Measurements from ENCODE around the gene KRT73.

The KRT73 gene

DNA sequence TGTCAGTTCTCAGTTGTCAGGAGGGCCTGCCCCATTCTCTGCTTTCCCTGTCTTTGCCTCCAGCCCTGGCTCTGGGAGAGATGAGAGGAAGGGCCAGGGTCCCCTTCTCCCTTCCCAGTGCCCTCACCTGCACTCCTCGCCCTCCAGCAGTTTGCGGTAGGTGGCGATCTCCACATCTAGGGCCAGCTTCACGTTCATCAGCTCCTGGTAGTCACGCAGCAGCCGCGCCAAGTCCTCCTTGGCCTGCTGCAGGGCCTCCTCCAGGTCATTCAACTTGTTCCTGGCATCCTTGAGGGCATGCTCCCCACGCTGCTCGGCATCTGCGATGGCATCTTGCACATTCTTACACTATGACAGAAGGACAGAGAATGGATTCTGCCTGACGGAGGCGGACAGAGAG is 28.3 kb upstream of the KRT73 start:
- peaks cover 3 to 19% (median 17%) of the 10 kb centered on the region in 4 experiments for H3K4me1 ChIP-seq (ENCODE audit: control extremely low read depth in 1 of 4, control insufficient read depth in 4 of 4, insufficient read depth in 4 of 4, low read length in 3 of 4)
- WGBS (ENCODE audit: insufficient coverage): 97% methylated on average over 12 of the region's 12 CpGs
- no peak for DNase-seq
- no peak overlapping the region for H3K27ac ChIP-seq (ENCODE audit: insufficient read depth in 1 of 2, low read depth in 1 of 2, low read length in 2 of 2, poor library complexity in 1 of 2, severe bottlenecking in 2 of 2)
- H3K4me3 ChIP-seq (ENCODE audit: control insufficient read depth in 1 of 7, extremely low read depth in 1 of 7, insufficient read depth in 4 of 7, low read depth in 2 of 7, low read length in 6 of 7): no peak overlapping the region
- POLR2A ChIA-PET: no interaction called here
- CTCF ChIA-PET: no interaction called here
- no peaks in the 10 kb centered on the region for H3K36me3 ChIP-seq (ENCODE audit: control insufficient read depth in 4 of 4, insufficient read depth in 4 of 4, low read length in 3 of 4)
- H3K9me3 ChIP-seq (ENCODE audit: control extremely low read depth in 1 of 5, control insufficient read depth in 4 of 5, insufficient read depth in 2 of 5, low read depth in 1 of 5, low read length in 4 of 5): no peaks in the 10 kb centered on the region
- H3K27me3 ChIP-seq (replicated peaks in 2 of 5; ENCODE audit: control insufficient read depth in 4 of 5, insufficient read depth in 5 of 5, low read length in 4 of 5): no peaks in the 10 kb centered on the region

- ChIA-PET POLR2A (no interaction called here), CTCF (no interaction called here)
- H3K4me3 ChIP-seq (ENCODE audit: control insufficient read depth in 1 of 7, extremely low read depth in 1 of 7, insufficient read depth in 4 of 7, low read depth in 2 of 7, low read length in 6 of 7): no peak overlapping the region
- no peak for DNase-seq
- WGBS (ENCODE audit: insufficient coverage): 89% methylated on average over 4 of the region's 4 CpGs
- H3K27ac ChIP-seq (ENCODE audit: insufficient read depth in 1 of 2, low read depth in 1 of 2, low read length in 2 of 2, poor library complexity in 1 of 2, severe bottlenecking in 2 of 2): no peak overlapping the region
- H3K9me3 ChIP-seq (ENCODE audit: control extremely low read depth in 1 of 5, control insufficient read depth in 4 of 5, insufficient read depth in 2 of 5, low read depth in 1 of 5, low read length in 4 of 5): no peaks in the 10 kb centered on the region
- no peaks in the 10 kb centered on the region for H3K27me3 ChIP-seq (replicated peaks in 2 of 5; ENCODE audit: control insufficient read depth in 4 of 5, insufficient read depth in 5 of 5, low read length in 4 of 5)
- peaks cover 3 to 23% (median 17%) of the 10 kb centered on the region in 4 experiments for H3K4me1 ChIP-seq (ENCODE audit: control extremely low read depth in 1 of 4, control insufficient read depth in 4 of 4, insufficient read depth in 4 of 4, low read length in 3 of 4)
- H3K36me3 ChIP-seq (ENCODE audit: control insufficient read depth in 4 of 4, insufficient read depth in 4 of 4, low read length in 3 of 4): no peaks in the 10 kb centered on the region
Observed at GRCh38 chr12:52645982-52646381, 27.6 kb upstream of the KRT73 start.

DNA sequence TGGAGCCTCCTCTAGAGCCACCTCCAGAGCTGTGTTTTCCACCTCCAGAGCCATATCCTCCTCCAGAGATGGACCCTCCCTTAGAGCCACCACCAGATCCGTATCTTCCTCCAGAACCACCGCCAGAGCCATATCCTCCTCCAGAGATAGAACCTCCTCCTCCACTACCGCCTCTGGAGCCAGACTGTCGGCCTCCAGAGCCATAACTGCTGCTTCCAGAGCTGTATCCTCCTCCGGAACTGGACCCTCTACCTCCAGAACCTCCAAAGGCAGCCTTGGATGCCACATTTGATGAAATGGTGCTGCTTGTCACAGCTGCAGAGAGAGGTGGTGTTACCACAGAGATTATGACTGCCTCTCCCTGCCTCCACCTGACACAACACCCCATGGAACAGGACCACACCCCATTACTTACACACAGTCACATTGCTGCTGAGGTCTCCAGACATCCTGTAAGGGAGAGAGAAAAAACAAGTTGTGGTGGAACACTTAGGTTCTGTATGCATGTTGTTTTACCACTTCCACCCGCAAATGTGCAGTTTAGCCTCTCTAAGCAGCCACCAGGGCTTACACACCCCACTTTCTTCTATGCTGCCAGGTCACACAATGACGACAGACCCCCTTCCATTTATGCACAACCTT is 26.9 kb upstream of the KRT73 start:
- POLR2A ChIA-PET: no interaction called here
- WGBS (ENCODE audit: insufficient coverage): 53% methylated on average over 5 of the region's 7 CpGs
- Histone ChIP-seq H3K36me3 (ENCODE audit: control insufficient read depth in 4 of 4, insufficient read depth in 4 of 4, low read length in 3 of 4) (no peaks in the 10 kb centered on the region), H3K27me3 (replicated peaks in 2 of 5; ENCODE audit: control insufficient read depth in 4 of 5, insufficient read depth in 5 of 5, low read length in 4 of 5) (no peaks in the 10 kb centered on the region), H3K4me3 (ENCODE audit: control insufficient read depth in 1 of 7, extremely low read depth in 1 of 7, insufficient read depth in 4 of 7, low read depth in 2 of 7, low read length in 6 of 7) (no peak overlapping the region), H3K4me1 (ENCODE audit: control extremely low read depth in 1 of 4, control insufficient read depth in 4 of 4, insufficient read depth in 4 of 4, low read length in 3 of 4) (peaks cover 3 to 23% (median 15%) of the 10 kb centered on the region in 4 experiments), H3K27ac (ENCODE audit: insufficient read depth in 1 of 2, low read depth in 1 of 2, low read length in 2 of 2, poor library complexity in 1 of 2, severe bottlenecking in 2 of 2) (no peak overlapping the region), H3K9me3 (ENCODE audit: control extremely low read depth in 1 of 5, control insufficient read depth in 4 of 5, insufficient read depth in 2 of 5, low read depth in 1 of 5, low read length in 4 of 5) (no peaks in the 10 kb centered on the region)
- DNase-seq: peak; percentile 15 to 87 (median 76)
- CTCF ChIA-PET: interaction anchor here (1.1 kb wide), 1 partner anchor 221 kb away, joined by 3 read pairs; no protein-coding TSS in a partner anchor

GRCh38 chr12:52644078-52644415 is 25.7 kb upstream of the KRT73 start:
- ChIA-PET POLR2A (no interaction called here), CTCF (no interaction called here)
- no peaks in the 10 kb centered on the region for H3K9me3 ChIP-seq (ENCODE audit: control extremely low read depth in 1 of 5, control insufficient read depth in 4 of 5, insufficient read depth in 2 of 5, low read depth in 1 of 5, low read length in 4 of 5)
- no peak for DNase-seq
- no peaks in the 10 kb centered on the region for H3K27me3 ChIP-seq (replicated peaks in 2 of 5; ENCODE audit: control insufficient read depth in 4 of 5, insufficient read depth in 5 of 5, low read length in 4 of 5)
- no peaks in the 10 kb centered on the region for H3K36me3 ChIP-seq (ENCODE audit: control insufficient read depth in 4 of 4, insufficient read depth in 4 of 4, low read length in 3 of 4)
- peaks cover 3 to 23% (median 15%) of the 10 kb centered on the region in 4 experiments for H3K4me1 ChIP-seq (ENCODE audit: control extremely low read depth in 1 of 4, control insufficient read depth in 4 of 4, insufficient read depth in 4 of 4, low read length in 3 of 4)
- WGBS (ENCODE audit: insufficient coverage): 100% methylated on average over 3 of the region's 6 CpGs
- H3K27ac ChIP-seq (ENCODE audit: insufficient read depth in 1 of 2, low read depth in 1 of 2, low read length in 2 of 2, poor library complexity in 1 of 2, severe bottlenecking in 2 of 2): no peak overlapping the region
- H3K4me3 ChIP-seq (ENCODE audit: control insufficient read depth in 1 of 7, extremely low read depth in 1 of 7, insufficient read depth in 4 of 7, low read depth in 2 of 7, low read length in 6 of 7): no peak overlapping the region

GRCh38 chr12:52643233-52644077 is 25.1 kb upstream of the KRT73 start:
- CTCF ChIA-PET: interaction anchor here (1.0 to 2.0 kb wide), 2 partner anchors 26 to 33 kb away, joined by 5 to 8 read pairs; no protein-coding TSS in a partner anchor
- Histone ChIP-seq H3K4me3 (ENCODE audit: control insufficient read depth in 1 of 7, extremely low read depth in 1 of 7, insufficient read depth in 4 of 7, low read depth in 2 of 7, low read length in 6 of 7) (no peak overlapping the region), H3K9me3 (ENCODE audit: control extremely low read depth in 1 of 5, control insufficient read depth in 4 of 5, insufficient read depth in 2 of 5, low read depth in 1 of 5, low read length in 4 of 5) (no peaks in the 10 kb centered on the region)

GRCh38 chr12:52641468-52641867 is 23.1 kb upstream of the KRT73 start:
- Histone ChIP-seq H3K4me3 (ENCODE audit: control insufficient read depth in 1 of 7, extremely low read depth in 1 of 7, insufficient read depth in 4 of 7, low read depth in 2 of 7, low read length in 6 of 7) (no peak overlapping the region), H3K27me3 (replicated peaks in 2 of 5; ENCODE audit: control insufficient read depth in 4 of 5, insufficient read depth in 5 of 5, low read length in 4 of 5) (no peaks in the 10 kb centered on the region), H3K27ac (ENCODE audit: insufficient read depth in 1 of 2, low read depth in 1 of 2, low read length in 2 of 2, poor library complexity in 1 of 2, severe bottlenecking in 2 of 2) (no peak overlapping the region), H3K9me3 (ENCODE audit: control extremely low read depth in 1 of 5, control insufficient read depth in 4 of 5, insufficient read depth in 2 of 5, low read depth in 1 of 5, low read length in 4 of 5) (no peaks in the 10 kb centered on the region), H3K4me1 (ENCODE audit: control extremely low read depth in 1 of 4, control insufficient read depth in 4 of 4, insufficient read depth in 4 of 4, low read length in 3 of 4) (peaks cover 3 to 23% (median 16%) of the 10 kb centered on the region in 4 experiments), H3K36me3 (ENCODE audit: control insufficient read depth in 4 of 4, insufficient read depth in 4 of 4, low read length in 3 of 4) (no peaks in the 10 kb centered on the region)
- WGBS (ENCODE audit: insufficient coverage): 97% methylated on average over 3 of the region's 4 CpGs
- DNase-seq: no peak
- ChIA-PET POLR2A (no interaction called here), CTCF (interaction anchor here (0.7 to 2.0 kb wide), 4 partner anchors 28 to 241 kb away, joined by 3 to 8 read pairs (median 3); no protein-coding TSS in a partner anchor)

More at GRCh38 chr12:52643233-52644077, 25.1 kb upstream of the KRT73 start:
- Histone ChIP-seq H3K4me1 (ENCODE audit: control extremely low read depth in 1 of 4, control insufficient read depth in 4 of 4, insufficient read depth in 4 of 4, low read length in 3 of 4) (peaks cover 3 to 23% (median 14%) of the 10 kb centered on the region in 4 experiments), H3K27ac (ENCODE audit: insufficient read depth in 1 of 2, low read depth in 1 of 2, low read length in 2 of 2, poor library complexity in 1 of 2, severe bottlenecking in 2 of 2) (no peak overlapping the region), H3K27me3 (replicated peaks in 2 of 5; ENCODE audit: control insufficient read depth in 4 of 5, insufficient read depth in 5 of 5, low read length in 4 of 5) (no peaks in the 10 kb centered on the region), H3K36me3 (ENCODE audit: control insufficient read depth in 4 of 4, insufficient read depth in 4 of 4, low read length in 3 of 4) (no peaks in the 10 kb centered on the region)
- no peak for DNase-seq
- POLR2A ChIA-PET: no interaction called here
- 95% methylated on average over 6 of the region's 10 CpGs for WGBS (ENCODE audit: insufficient coverage)

DNA sequence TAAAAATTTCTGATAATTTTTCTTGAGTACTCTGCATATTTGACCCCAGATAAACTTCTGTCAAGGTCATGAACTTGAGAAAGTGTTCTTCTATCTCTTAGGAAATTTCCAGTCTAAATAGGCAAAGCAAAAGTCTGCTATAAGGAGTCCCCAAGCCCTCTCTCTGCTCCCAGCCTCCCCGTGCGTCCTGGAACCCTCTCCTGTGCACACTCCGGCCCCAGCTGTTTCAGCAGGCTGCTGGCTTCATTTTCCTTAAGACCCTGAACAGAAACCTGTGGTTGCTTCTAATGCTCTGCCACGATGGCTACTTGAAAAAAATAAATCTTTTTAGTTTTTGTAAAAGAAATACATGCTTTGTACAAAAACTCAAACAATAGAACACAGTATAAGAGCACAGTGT is 18.9 kb upstream of the KRT73 start:
- H3K27ac ChIP-seq (ENCODE audit: insufficient read depth in 1 of 2, low read depth in 1 of 2, low read length in 2 of 2, poor library complexity in 1 of 2, severe bottlenecking in 2 of 2): no peak overlapping the region
- H3K27me3 ChIP-seq (replicated peaks in 2 of 5; ENCODE audit: control insufficient read depth in 4 of 5, insufficient read depth in 5 of 5, low read length in 4 of 5): no peaks in the 10 kb centered on the region
- H3K4me3 ChIP-seq (ENCODE audit: control insufficient read depth in 1 of 7, extremely low read depth in 1 of 7, insufficient read depth in 4 of 7, low read depth in 2 of 7, low read length in 6 of 7): no peak overlapping the region
- WGBS (ENCODE audit: insufficient coverage): 97% methylated on average over 3 of the region's 4 CpGs
- H3K36me3 ChIP-seq (ENCODE audit: control insufficient read depth in 4 of 4, insufficient read depth in 4 of 4, low read length in 3 of 4): no peaks in the 10 kb centered on the region
- no peaks in the 10 kb centered on the region for H3K9me3 ChIP-seq (ENCODE audit: control extremely low read depth in 1 of 5, control insufficient read depth in 4 of 5, insufficient read depth in 2 of 5, low read depth in 1 of 5, low read length in 4 of 5)
- POLR2A ChIA-PET: no interaction called here
- peaks cover 3 to 31% (median 27%) of the 10 kb centered on the region in 4 experiments for H3K4me1 ChIP-seq (ENCODE audit: control extremely low read depth in 1 of 4, control insufficient read depth in 4 of 4, insufficient read depth in 4 of 4, low read length in 3 of 4)
- CTCF ChIA-PET: no interaction called here
- no peak for DNase-seq
